ENCODE results near the gene NUP210. TPM values are rescaled to one million over a fixed set of nuclear protein-coding genes. Genes with fewer than 3 reads are reported as not detected.

The NUP210 gene
- total and polyA plus RNA-seq, 2 of the 13 experiments (the other 11 are each of a cell fraction or from before 2014, with no cell fraction given), result 31.6 to 35.2 TPM

DNA sequence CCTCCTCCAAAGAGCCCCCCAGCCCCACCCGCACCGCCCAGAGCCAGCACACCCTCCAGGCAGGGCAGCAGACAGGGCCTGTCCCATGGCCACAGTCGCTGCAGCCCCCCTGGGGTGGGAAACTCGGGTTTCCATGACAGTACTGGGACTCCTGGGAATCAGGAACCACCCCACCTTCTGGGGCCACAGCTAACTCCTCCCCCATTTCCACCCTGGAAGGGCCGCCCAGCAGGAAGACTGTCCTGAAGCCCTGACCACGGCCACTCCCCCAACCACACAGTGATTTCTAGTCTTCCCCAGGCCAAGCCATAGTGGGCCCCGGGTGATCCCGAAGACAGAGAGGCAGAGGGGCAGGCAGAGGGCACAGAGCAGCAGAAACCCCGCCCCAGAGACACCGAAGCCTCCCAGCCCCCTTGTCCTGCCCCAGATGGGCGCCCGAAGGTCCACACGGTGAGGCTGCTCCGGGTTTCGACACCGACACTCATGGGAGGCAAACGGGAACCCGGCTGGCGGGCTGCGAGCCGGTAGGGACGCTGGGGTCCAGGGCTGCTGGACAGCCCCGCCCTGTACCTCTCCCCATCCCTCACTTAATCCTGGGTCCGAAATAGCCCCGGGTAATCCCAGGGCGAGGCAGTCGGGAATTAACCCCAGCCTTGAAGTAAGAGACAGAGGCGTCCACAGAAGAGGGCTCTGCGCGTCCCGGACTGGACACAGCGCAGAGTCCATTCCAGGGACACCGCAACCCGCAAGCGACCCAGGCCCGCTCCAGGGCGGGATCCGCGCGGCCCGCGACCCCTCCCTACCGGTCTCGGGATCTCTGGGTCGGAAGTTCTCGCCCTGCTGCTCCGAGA is 138.4 kb downstream of the NUP210 start (continued):
- TF ChIP-seq, protein P1, sequence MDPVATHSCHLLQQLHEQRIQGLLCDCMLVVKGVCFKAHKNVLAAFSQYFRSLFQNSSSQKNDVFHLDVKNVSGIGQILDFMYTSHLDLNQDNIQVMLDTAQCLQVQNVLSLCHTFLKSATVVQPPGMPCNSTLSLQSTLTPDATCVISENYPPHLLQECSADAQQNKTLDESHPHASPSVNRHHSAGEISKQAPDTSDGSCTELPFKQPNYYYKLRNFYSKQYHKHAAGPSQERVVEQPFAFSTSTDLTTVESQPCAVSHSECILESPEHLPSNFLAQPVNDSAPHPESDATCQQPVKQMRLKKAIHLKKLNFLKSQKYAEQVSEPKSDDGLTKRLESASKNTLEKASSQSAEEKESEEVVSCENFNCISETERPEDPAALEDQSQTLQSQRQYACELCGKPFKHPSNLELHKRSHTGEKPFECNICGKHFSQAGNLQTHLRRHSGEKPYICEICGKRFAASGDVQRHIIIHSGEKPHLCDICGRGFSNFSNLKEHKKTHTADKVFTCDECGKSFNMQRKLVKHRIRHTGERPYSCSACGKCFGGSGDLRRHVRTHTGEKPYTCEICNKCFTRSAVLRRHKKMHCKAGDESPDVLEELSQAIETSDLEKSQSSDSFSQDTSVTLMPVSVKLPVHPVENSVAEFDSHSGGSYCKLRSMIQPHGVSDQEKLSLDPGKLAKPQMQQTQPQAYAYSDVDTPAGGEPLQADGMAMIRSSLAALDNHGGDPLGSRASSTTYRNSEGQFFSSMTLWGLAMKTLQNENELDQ (CRISPR knock-in tag; IDR thresholded peaks at IDR 0.05; ENCODE audit: borderline replicate concordance), result no peak
- TF ChIP-seq MEF2D (CRISPR knock-in tag; IDR thresholded peaks at IDR 0.05), result no peak
- no peak for TF ChIP-seq NRL (CRISPR knock-in tag; IDR thresholded peaks at IDR 0.05; ENCODE audit: borderline replicate concordance)
- TF ChIP-seq ZNF598 (CRISPR knock-in tag; IDR thresholded peaks at IDR 0.05; ENCODE audit: borderline replicate concordance), result no peak
- TF ChIP-seq, protein P2, sequence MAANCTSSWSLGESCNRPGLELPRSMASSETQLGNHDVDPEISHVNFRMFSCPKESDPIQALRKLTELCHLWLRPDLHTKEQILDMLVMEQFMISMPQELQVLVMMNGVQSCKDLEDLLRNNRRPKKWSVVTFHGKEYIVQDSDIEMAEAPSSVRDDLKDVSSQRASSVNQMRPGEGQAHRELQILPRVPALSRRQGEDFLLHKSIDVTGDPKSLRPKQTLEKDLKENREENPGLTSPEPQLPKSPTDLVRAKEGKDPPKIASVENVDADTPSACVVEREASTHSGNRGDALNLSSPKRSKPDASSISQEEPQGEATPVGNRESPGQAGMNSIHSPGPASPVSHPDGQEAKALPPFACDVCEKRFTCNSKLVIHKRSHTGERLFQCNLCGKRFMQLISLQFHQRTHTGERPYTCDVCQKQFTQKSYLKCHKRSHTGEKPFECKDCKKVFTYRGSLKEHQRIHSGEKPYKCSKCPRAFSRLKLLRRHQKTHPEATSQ (CRISPR knock-in tag; IDR thresholded peaks at IDR 0.05; ENCODE audit: borderline replicate concordance), result 0 out of 2 replicates have a peak, but pooled peaks have one; percentile 50
- TF ChIP-seq MIXL1 (CRISPR knock-in tag; IDR thresholded peaks at IDR 0.05), result no peak
- TF ChIP-seq, protein P3, sequence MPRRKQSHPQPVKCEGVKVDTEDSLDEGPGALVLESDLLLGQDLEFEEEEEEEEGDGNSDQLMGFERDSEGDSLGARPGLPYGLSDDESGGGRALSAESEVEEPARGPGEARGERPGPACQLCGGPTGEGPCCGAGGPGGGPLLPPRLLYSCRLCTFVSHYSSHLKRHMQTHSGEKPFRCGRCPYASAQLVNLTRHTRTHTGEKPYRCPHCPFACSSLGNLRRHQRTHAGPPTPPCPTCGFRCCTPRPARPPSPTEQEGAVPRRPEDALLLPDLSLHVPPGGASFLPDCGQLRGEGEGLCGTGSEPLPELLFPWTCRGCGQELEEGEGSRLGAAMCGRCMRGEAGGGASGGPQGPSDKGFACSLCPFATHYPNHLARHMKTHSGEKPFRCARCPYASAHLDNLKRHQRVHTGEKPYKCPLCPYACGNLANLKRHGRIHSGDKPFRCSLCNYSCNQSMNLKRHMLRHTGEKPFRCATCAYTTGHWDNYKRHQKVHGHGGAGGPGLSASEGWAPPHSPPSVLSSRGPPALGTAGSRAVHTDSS (CRISPR knock-in tag; conservative IDR thresholded peaks at IDR 0.05), result no peak
- TF ChIP-seq BATF2 (CRISPR knock-in tag; IDR thresholded peaks at IDR 0.05), result no peak
- TF ChIP-seq ZNF879 (CRISPR knock-in tag; IDR thresholded peaks at IDR 0.05), result no peak
- no peak for TF ChIP-seq BHLHE40 (IDR thresholded peaks at IDR 0.05; ENCODE audit: low read length)
- TF ChIP-seq MED8 (CRISPR knock-in tag; IDR thresholded peaks at IDR 0.05; ENCODE audit: insufficient replicate concordance), result peak; percentile 74
- no peak for TF ChIP-seq ZNF709 (CRISPR knock-in tag; IDR thresholded peaks at IDR 0.05)
- peak; percentile 75 for TF ChIP-seq RBFOX2 (IDR thresholded peaks at IDR 0.05; ENCODE audit: low read depth, low read length)
- no peak for TF ChIP-seq ZBTB7B (CRISPR knock-in tag; IDR thresholded peaks at IDR 0.05)
- no peak for TF ChIP-seq ZNF225 (CRISPR knock-in tag; IDR thresholded peaks at IDR 0.05)
- no peak for TF ChIP-seq STAT5B (CRISPR knock-in tag; IDR thresholded peaks at IDR 0.05)
- TF ChIP-seq TCF7 (IDR thresholded peaks at IDR 0.05; ENCODE audit: low read depth), result no peak
- TF ChIP-seq MTA1 (CRISPR knock-in tag; IDR thresholded peaks at IDR 0.05; ENCODE audit: borderline replicate concordance), result peak; percentile 75; the same call in 1 of the 2 replicates
- TF ChIP-seq KDM4B (CRISPR knock-in tag; IDR thresholded peaks at IDR 0.05), result 0 out of 2 replicates have a peak, but pooled peaks have one; percentile 14
- TF ChIP-seq ATF3 (CRISPR knock-in tag; IDR thresholded peaks at IDR 0.05), result no peak
- TF ChIP-seq PAWR (CRISPR knock-in tag; IDR thresholded peaks at IDR 0.05; ENCODE audit: borderline replicate concordance), result no peak
- peak; percentile 42 for TF ChIP-seq YEATS4 (CRISPR knock-in tag; IDR thresholded peaks at IDR 0.05; ENCODE audit: borderline replicate concordance)
- no peak for TF ChIP-seq TMF1 (CRISPR knock-in tag; IDR thresholded peaks at IDR 0.05; ENCODE audit: low read depth)

All from HepG2 (cell line).